ENCODE results near the gene GREB1L. TPM values are rescaled to one million over a fixed set of nuclear protein-coding genes. Genes with fewer than 3 reads are reported as not detected.
A peak's percentile ranks its signal among the peaks of the same experiment; 100 is the strongest.

Gene GREB1L
- total RNA-seq, 1 donor from 2014 or later: 0.98 TPM

DNA sequence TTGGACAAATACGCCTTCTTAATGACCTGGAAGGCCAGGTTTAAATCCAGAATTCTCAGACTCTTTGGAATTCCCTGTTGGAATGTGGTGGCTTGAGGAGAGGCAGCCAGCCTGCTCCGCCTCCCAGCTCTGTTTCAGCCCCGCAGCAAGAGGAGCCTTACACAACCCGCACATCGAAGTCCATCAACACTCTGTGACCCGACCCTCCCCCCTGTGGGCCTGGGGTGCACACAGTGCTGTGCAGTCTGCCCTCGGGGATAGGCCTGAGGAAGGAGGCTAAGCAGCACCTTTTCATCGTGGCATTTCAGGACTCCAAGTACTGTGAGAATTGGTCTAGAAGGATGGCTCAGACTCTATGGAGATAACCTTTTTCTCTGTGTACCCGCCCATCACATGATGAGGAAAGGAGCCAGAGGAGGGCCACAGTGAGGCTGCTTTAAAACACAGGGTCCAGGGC, 73.7 kb downstream of the GREB1L start:
- intact Hi-C loops (cut with DNase I): no loop called here
- no peaks in the 10 kb centered on the region for H3K36me3 ChIP-seq
- H3K9me3 ChIP-seq: no peaks in the 10 kb centered on the region
- no peaks in the 10 kb centered on the region for H3K27me3 ChIP-seq
- no peaks in the 10 kb centered on the region for H3K4me1 ChIP-seq
- no peak for DNase-seq (ENCODE audit: extremely low spot score in 2 of 2)
- TF ChIP-seq POLR2A (IDR thresholded peaks at IDR 0.05) (no peak), POLR2AphosphoS5 (IDR thresholded peaks at IDR 0.05; ENCODE audit: insufficient read depth in 1 of 2, low read depth in 1 of 2) (no peak)
- TF ChIP-seq, protein P1, sequence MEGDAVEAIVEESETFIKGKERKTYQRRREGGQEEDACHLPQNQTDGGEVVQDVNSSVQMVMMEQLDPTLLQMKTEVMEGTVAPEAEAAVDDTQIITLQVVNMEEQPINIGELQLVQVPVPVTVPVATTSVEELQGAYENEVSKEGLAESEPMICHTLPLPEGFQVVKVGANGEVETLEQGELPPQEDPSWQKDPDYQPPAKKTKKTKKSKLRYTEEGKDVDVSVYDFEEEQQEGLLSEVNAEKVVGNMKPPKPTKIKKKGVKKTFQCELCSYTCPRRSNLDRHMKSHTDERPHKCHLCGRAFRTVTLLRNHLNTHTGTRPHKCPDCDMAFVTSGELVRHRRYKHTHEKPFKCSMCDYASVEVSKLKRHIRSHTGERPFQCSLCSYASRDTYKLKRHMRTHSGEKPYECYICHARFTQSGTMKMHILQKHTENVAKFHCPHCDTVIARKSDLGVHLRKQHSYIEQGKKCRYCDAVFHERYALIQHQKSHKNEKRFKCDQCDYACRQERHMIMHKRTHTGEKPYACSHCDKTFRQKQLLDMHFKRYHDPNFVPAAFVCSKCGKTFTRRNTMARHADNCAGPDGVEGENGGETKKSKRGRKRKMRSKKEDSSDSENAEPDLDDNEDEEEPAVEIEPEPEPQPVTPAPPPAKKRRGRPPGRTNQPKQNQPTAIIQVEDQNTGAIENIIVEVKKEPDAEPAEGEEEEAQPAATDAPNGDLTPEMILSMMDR (IDR thresholded peaks at IDR 0.05): no peak
- no peak overlapping the region for H3K27ac ChIP-seq
- no peak overlapping the region for H3K4me3 ChIP-seq

DNA sequence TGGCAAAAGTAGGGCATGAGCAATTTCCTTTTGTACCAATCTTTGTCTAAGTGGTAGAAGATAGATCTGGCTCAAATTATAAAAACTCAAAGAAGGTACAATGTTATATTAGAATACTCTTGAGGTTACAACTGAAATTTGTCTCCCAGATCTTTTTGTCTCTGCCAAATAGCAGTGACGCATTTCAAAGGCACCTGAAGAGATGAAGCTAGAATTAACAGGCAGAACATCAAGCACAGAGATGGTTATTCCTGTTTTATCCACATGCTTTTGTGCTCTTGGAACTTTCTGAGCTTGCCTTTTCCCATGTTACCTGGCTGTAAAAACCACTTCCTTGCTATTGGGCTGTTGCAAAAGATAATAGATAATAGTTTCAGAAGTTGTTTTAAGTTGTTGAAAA, 74.3 kb downstream of the GREB1L start:
- H3K4me1 ChIP-seq: no peaks in the 10 kb centered on the region
- H3K36me3 ChIP-seq: no peaks in the 10 kb centered on the region
- intact Hi-C loops (cut with DNase I): no loop called here
- no peak for DNase-seq (ENCODE audit: extremely low spot score in 2 of 2)
- no peak overlapping the region for H3K27ac ChIP-seq
- H3K4me3 ChIP-seq: no peak overlapping the region
- TF ChIP-seq, protein P1 (IDR thresholded peaks at IDR 0.05): no peak
- TF ChIP-seq POLR2AphosphoS5 (IDR thresholded peaks at IDR 0.05; ENCODE audit: insufficient read depth in 1 of 2, low read depth in 1 of 2) (no peak), POLR2A (IDR thresholded peaks at IDR 0.05) (no peak)
- H3K9me3 ChIP-seq: no peaks in the 10 kb centered on the region
- H3K27me3 ChIP-seq: no peaks in the 10 kb centered on the region

DNA sequence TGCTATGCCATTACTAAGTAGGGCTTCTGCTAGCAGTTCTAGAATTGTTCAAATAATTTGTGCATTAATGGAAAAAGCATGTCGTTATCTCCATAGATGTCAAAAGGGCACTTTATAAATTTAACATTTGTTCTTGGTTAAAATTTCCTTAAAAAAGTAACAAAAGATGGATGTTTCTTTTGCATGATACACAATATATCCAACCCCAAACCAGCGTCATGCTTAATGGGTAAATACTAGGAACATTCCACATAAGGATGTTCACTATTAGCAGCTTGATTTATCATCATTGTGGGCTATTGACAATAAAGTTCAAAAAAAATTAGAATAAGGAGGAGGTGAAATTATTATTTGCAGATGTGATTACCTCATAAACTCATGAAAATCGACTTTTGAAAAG, 79.7 kb downstream of the GREB1L start:
- H3K36me3 ChIP-seq: no peaks in the 10 kb centered on the region
- H3K4me3 ChIP-seq: no peak overlapping the region
- H3K27me3 ChIP-seq: no peaks in the 10 kb centered on the region
- DNase-seq (ENCODE audit: extremely low spot score in 2 of 2): no peak
- H3K9me3 ChIP-seq: no peaks in the 10 kb centered on the region
- H3K4me1 ChIP-seq: no peaks in the 10 kb centered on the region
- intact Hi-C loops (cut with DNase I): no loop called here
- H3K27ac ChIP-seq: no peak overlapping the region
- TF ChIP-seq POLR2AphosphoS5 (IDR thresholded peaks at IDR 0.05; ENCODE audit: insufficient read depth in 1 of 2, low read depth in 1 of 2) (no peak), POLR2A (IDR thresholded peaks at IDR 0.05) (no peak)
- TF ChIP-seq, protein P1 (IDR thresholded peaks at IDR 0.05): no peak

DNA sequence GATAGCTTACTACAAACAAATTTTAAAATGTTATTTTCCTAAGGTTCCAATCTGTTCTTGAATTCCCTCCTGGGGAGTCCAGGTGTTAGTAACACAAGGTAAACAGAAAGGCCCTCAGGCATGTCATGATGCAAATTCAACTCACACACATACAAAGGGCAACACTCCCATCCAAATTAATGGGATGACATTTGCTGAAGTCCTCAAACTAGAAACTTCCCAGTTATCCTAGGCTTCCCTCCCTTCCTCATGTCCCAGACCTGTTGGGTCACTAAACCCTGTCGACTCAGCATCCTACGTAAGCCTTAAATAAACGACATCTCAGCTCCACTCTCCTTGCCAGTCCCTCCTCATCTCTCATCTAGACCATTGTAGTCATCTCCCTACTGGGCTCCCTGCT, 85.1 kb downstream of the GREB1L start:
- TF ChIP-seq POLR2A (IDR thresholded peaks at IDR 0.05) (no peak), POLR2AphosphoS5 (IDR thresholded peaks at IDR 0.05; ENCODE audit: insufficient read depth in 1 of 2, low read depth in 1 of 2) (no peak)
- TF ChIP-seq, protein P1 (IDR thresholded peaks at IDR 0.05): no peak
- Histone ChIP-seq H3K9me3 (no peaks in the 10 kb centered on the region), H3K27ac (no peak overlapping the region), H3K27me3 (no peaks in the 10 kb centered on the region), H3K4me3 (no peak overlapping the region), H3K4me1 (no peaks in the 10 kb centered on the region), H3K36me3 (no peaks in the 10 kb centered on the region)
- intact Hi-C loops (cut with DNase I): no loop called here
- DNase-seq (ENCODE audit: extremely low spot score in 2 of 2): no peak

DNA sequence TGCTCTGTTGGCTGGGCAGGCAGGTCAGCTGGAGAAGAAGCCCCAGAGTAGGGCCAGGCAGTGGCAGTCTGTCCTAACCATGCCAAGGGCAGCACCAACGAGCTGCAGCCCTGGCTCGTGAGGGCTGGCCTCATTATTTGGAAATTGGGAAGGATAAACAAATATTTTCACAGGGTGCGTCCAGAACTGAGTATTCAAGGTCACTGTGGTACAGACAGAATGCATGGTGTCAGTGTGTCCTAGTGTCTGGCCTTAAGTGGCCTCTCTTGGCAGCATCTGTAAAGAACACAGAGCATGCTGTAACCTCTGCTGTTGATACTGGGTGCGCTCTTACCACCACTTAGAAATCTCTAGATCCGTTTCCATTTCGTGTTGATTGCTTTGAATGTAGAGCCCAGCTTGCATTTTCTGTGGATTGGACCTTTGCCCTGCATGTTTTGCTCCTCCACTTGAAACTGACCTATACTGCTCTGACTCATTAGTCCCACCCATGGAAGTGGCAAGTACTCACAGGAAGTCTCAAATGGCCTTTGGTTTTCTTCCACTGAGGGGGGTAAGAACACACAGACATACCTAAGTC, 88.2 kb downstream of the GREB1L start:
- Histone ChIP-seq H3K27me3 (no peaks in the 10 kb centered on the region), H3K27ac (no peak overlapping the region), H3K9me3 (no peaks in the 10 kb centered on the region), H3K36me3 (no peaks in the 10 kb centered on the region), H3K4me1 (no peaks in the 10 kb centered on the region), H3K4me3 (no peak overlapping the region)
- no peak for TF ChIP-seq POLR2A (IDR thresholded peaks at IDR 0.05)
- TF ChIP-seq POLR2AphosphoS5 (IDR thresholded peaks at IDR 0.05; ENCODE audit: insufficient read depth in 1 of 2, low read depth in 1 of 2): peak in 1 of 2 donors; percentile 34
- TF ChIP-seq, protein P1 (IDR thresholded peaks at IDR 0.05): no peak
- DNase-seq (ENCODE audit: extremely low spot score in 2 of 2): no peak
- intact Hi-C loops (cut with DNase I): no loop called here

Measured in vagina (tissue), 2 donors.